GM18870 (cell line): ENCODE data around the gene EP400.
A peak's percentile ranks its signal among the peaks of the same experiment; 100 is the strongest.

Experiments used
- ATAC-seq: cut with Tn5 transposase; IDR thresholded peaks from one replicate; pipeline ENCODE4 v1.9.1; 2021; ENCODE audit warnings: moderate library complexity; ENCODE audit not compliant: unreplicated experiment

The EP400 gene

GRCh38 chr12:131923260-131923659 is 26.5 kb upstream of the EP400 start:
- ATAC-seq = peak; percentile 67

- ATAC-seq = no peak
Observed at GRCh38 chr12:131927110-131928079, 22.3 kb upstream of the EP400 start.

GRCh38 chr12:131928080-131928710 is 21.5 kb upstream of the EP400 start:
- peak; percentile 2 for ATAC-seq

GRCh38 chr12:131928711-131929580 is 20.8 kb upstream of the EP400 start, which contains the start of gene PUS1:
PUS1 (plus strand) TSS chr12:131929276; CDS start chr12:131929723, 447 bp downstream.
- peak; percentile 49 for ATAC-seq

GRCh38 chr12:131929581-131930456 is 19.9 kb upstream of the EP400 start:
- ATAC-seq = no peak

- no peak for ATAC-seq
Observed at GRCh38 chr12:131930510-131930909, 19.2 kb upstream of the EP400 start.

GRCh38 chr12:131933387-131933786 is 16.4 kb upstream of the EP400 start:
- no peak for ATAC-seq

GRCh38 chr12:131934535-131934934 is 15.2 kb upstream of the EP400 start:
- ATAC-seq = no peak

- no peak for ATAC-seq
Observed at GRCh38 chr12:131938082-131938481, 11.7 kb upstream of the EP400 start.

- no peak for ATAC-seq
Observed at GRCh38 chr12:131939007-131939406, 10.7 kb upstream of the EP400 start.

- ATAC-seq = no peak
Observed at GRCh38 chr12:131940141-131940547, 9.6 kb upstream of the EP400 start.

GRCh38 chr12:131941116-131941986 is 8.4 kb upstream of the EP400 start:
- no peak for ATAC-seq

- ATAC-seq = no peak
Observed at GRCh38 chr12:131941987-131942341, 7.8 kb upstream of the EP400 start.

GRCh38 chr12:131942671-131943070 is 7.1 kb upstream of the EP400 start:
- ATAC-seq = no peak

GRCh38 chr12:131943389-131943788 is 6.4 kb upstream of the EP400 start:
- ATAC-seq = no peak

GRCh38 chr12:131943876-131944275 is 5.9 kb upstream of the EP400 start:
- no peak for ATAC-seq

- no peak for ATAC-seq
Observed at GRCh38 chr12:131944601-131945251, 5.0 kb upstream of the EP400 start.

- no peak for ATAC-seq
Observed at GRCh38 chr12:131946757-131947156, 3.0 kb upstream of the EP400 start.
